ENCODE results near the gene ZNF81. TPM values are rescaled to one million over a fixed set of nuclear protein-coding genes. Genes with fewer than 3 reads are reported as not detected.
"Not testable (repeated sequence)": the region's sequence is repeated elsewhere in the genome, so short reads cannot be mapped to it uniquely, and the experiment has no call there.

Gene ZNF81
- total RNA-seq, 1 donor from 2014 or later, result 2.8 TPM

- no peak for TF ChIP-seq CTCF (IDR thresholded peaks at IDR 0.05)
- Histone ChIP-seq H3K36me3 (no peaks in the 10 kb centered on the region), H3K4me3 (no peak overlapping the region), H3K27ac (no peak overlapping the region), H3K27me3 (no peaks in the 10 kb centered on the region), H3K4me1 (no peaks in the 10 kb centered on the region), H3K9me3 (no peaks in the 10 kb centered on the region)
- no peak for DNase-seq (ENCODE audit: low spot score in 2 of 2)
- intact Hi-C loops (cut with DNase I), result no loop called here
Measured at GRCh38 chrX:47804315-47804714, 32.4 kb upstream of the ZNF81 start.

GRCh38 chrX:47805844-47806243 is 30.9 kb upstream of the ZNF81 start:
- H3K4me3 ChIP-seq; DNase-seq (ENCODE audit: low spot score in 2 of 2); H3K27me3 ChIP-seq; H3K27ac ChIP-seq; H3K9me3 ChIP-seq; H3K36me3 ChIP-seq; H3K4me1 ChIP-seq; intact Hi-C loops (cut with DNase I): not testable (repeated sequence)

GRCh38 chrX:47806415-47807271 is 30.1 kb upstream of the ZNF81 start:
- H3K36me3 ChIP-seq; intact Hi-C loops (cut with DNase I); H3K27ac ChIP-seq: not testable (repeated sequence)

GRCh38 chrX:47807272-47807538 is 29.5 kb upstream of the ZNF81 start:
- H3K9me3 ChIP-seq; intact Hi-C loops (cut with DNase I); H3K27ac ChIP-seq; H3K27me3 ChIP-seq; H3K36me3 ChIP-seq; H3K4me1 ChIP-seq; DNase-seq (ENCODE audit: low spot score in 2 of 2); H3K4me3 ChIP-seq: not testable (repeated sequence)

More at GRCh38 chrX:47806415-47807271, 30.1 kb upstream of the ZNF81 start:
- DNase-seq (ENCODE audit: low spot score in 2 of 2); H3K9me3 ChIP-seq; H3K4me1 ChIP-seq; H3K27me3 ChIP-seq; H3K4me3 ChIP-seq: not testable (repeated sequence)

- no peak overlapping the region for H3K4me3 ChIP-seq
- no peak for DNase-seq (ENCODE audit: low spot score in 2 of 2)
- H3K9me3 ChIP-seq, result no peaks in the 10 kb centered on the region
- no peaks in the 10 kb centered on the region for H3K36me3 ChIP-seq
- no peak for TF ChIP-seq CTCF (IDR thresholded peaks at IDR 0.05)
- H3K27me3 ChIP-seq, result no peaks in the 10 kb centered on the region
- no peaks in the 10 kb centered on the region for H3K4me1 ChIP-seq
- no peak overlapping the region for H3K27ac ChIP-seq
- intact Hi-C loops (cut with DNase I), result no loop called here
Measured at GRCh38 chrX:47807548-47807947, 29.2 kb upstream of the ZNF81 start.

- no peak overlapping the region for H3K27ac ChIP-seq
- no peaks in the 10 kb centered on the region for H3K27me3 ChIP-seq
- no peak for DNase-seq (ENCODE audit: low spot score in 2 of 2)
- no peaks in the 10 kb centered on the region for H3K36me3 ChIP-seq
- intact Hi-C loops (cut with DNase I), result no loop called here
- no peak for TF ChIP-seq CTCF (IDR thresholded peaks at IDR 0.05)
- no peaks in the 10 kb centered on the region for H3K9me3 ChIP-seq
- H3K4me1 ChIP-seq, result no peaks in the 10 kb centered on the region
- no peak overlapping the region for H3K4me3 ChIP-seq
Measured at GRCh38 chrX:47808904-47809788, 27.6 kb upstream of the ZNF81 start.

GRCh38 chrX:47814851-47815250 is 21.9 kb upstream of the ZNF81 start:
- intact Hi-C loops (cut with DNase I), result no loop called here
- no peak for TF ChIP-seq CTCF (IDR thresholded peaks at IDR 0.05)
- Histone ChIP-seq H3K4me3 (no peak overlapping the region), H3K9me3 (no peaks in the 10 kb centered on the region), H3K27me3 (no peaks in the 10 kb centered on the region), H3K27ac (no peak overlapping the region), H3K36me3 (no peaks in the 10 kb centered on the region), H3K4me1 (no peaks in the 10 kb centered on the region)
- no peak for DNase-seq (ENCODE audit: low spot score in 2 of 2)
